M059J (cell line): ENCODE measurements around the gene ZDHHC11. TPM values are rescaled to one million over a fixed set of nuclear protein-coding genes. Genes with fewer than 3 reads are reported as not detected.
"Not testable (repeated sequence)": the region's sequence is repeated elsewhere in the genome, so short reads cannot be mapped to it uniquely, and the experiment has no call there.

Source experiments
- DNase-seq: peaks from one replicate; pipeline ENCODE4 v3.0.0-alpha.2; 2012; ENCODE audit warnings: low read depth
- total RNA-seq: library from RNA; depleted of rRNA; stranded (reverse); fragments of >200 nt; shearing (Covaris generic); gene quantifications from 2 replicates; pipeline ENCODE4 v1.2.3, GENCODE V29; 2014

ZDHHC11 gene
- total RNA-seq, 1 experiment from 2014 or later = 0.22 TPM

GRCh38 chr5:811384-811783 is 39.4 kb downstream of the ZDHHC11 start:
- not testable (repeated sequence) for DNase-seq

GRCh38 chr5:807719-808514 is 42.9 kb downstream of the ZDHHC11 start:
- DNase-seq = not testable (repeated sequence)

GRCh38 chr5:801472-801871 is 49.3 kb downstream of the ZDHHC11 start:
- no peak for DNase-seq

GRCh38 chr5:801055-801454 is 49.7 kb downstream of the ZDHHC11 start:
- DNase-seq = not testable (repeated sequence)

GRCh38 chr5:798505-799138 is 52.2 kb downstream of the ZDHHC11 start:
- DNase-seq = not testable (repeated sequence)

- DNase-seq = not testable (repeated sequence)
Observed at GRCh38 chr5:797986-798385, 52.8 kb downstream of the ZDHHC11 start.

- not testable (repeated sequence) for DNase-seq
Observed at GRCh38 chr5:795873-796272, 54.9 kb downstream of the ZDHHC11 start.

- DNase-seq = not testable (repeated sequence)
Observed at GRCh38 chr5:794948-795347, 55.8 kb downstream of the ZDHHC11 start.

- DNase-seq = not testable (repeated sequence)
Observed at GRCh38 chr5:788703-789102, 62.1 kb downstream of the ZDHHC11 start.

GRCh38 chr5:787857-788233 is 62.9 kb downstream of the ZDHHC11 start:
- DNase-seq = not testable (repeated sequence)

GRCh38 chr5:787224-787856 is 63.4 kb downstream of the ZDHHC11 start:
- DNase-seq = not testable (repeated sequence)

- DNase-seq = not testable (repeated sequence)
Observed at GRCh38 chr5:785181-785705, 65.5 kb downstream of the ZDHHC11 start.

GRCh38 chr5:784428-785177 is 66.2 kb downstream of the ZDHHC11 start, which contains the start of gene ZDHHC11B:
TSS of gene ZDHHC11B (minus strand) at chr5:784729. CDS start at chr5:766919, 17,810 bp downstream.
- peak; percentile 61 for DNase-seq

GRCh38 chr5:783881-784427 is 66.8 kb downstream of the ZDHHC11 start:
- peak; percentile 18 for DNase-seq

- DNase-seq = not testable (repeated sequence)
Observed at GRCh38 chr5:783049-783802, 67.6 kb downstream of the ZDHHC11 start.

- DNase-seq = not testable (repeated sequence)
Observed at GRCh38 chr5:782356-782755, 68.4 kb downstream of the ZDHHC11 start.

GRCh38 chr5:780571-780970 is 70.2 kb downstream of the ZDHHC11 start:
- DNase-seq = not testable (repeated sequence)

GRCh38 chr5:778967-779366 is 71.8 kb downstream of the ZDHHC11 start:
- not testable (repeated sequence) for DNase-seq

- not testable (repeated sequence) for DNase-seq
Observed at GRCh38 chr5:778421-778820, 72.4 kb downstream of the ZDHHC11 start.

- no peak for DNase-seq
Observed at GRCh38 chr5:777756-778161, 73.0 kb downstream of the ZDHHC11 start.
